Trophoblast cell (in vitro differentiated cells and primary cell): ENCODE measurements around the gene SNX20.

ENCODE experiments used
- DNase-seq, 2 donors: peaks; one replicate each; pipeline ENCODE4 v3.0.0-alpha.2; 2016
- H2AFZ ChIP-seq: 2 replicates; pipeline ENCODE4 v1.6.1; 2013; ENCODE audit warnings: low read length, moderate library complexity, mild to moderate bottlenecking; ENCODE audit not compliant: insufficient read depth, poor library complexity
- H2AK5ac ChIP-seq: 2 replicates; pipeline ENCODE4 v1.6.1; 2013; ENCODE audit warnings: mild to moderate bottlenecking, low read length
- H2BK120ac ChIP-seq: 2 replicates; pipeline ENCODE4 v1.6.1; 2013; ENCODE audit warnings: low read length, mild to moderate bottlenecking, moderate library complexity; ENCODE audit not compliant: insufficient read depth, poor library complexity
- H2BK12ac ChIP-seq: 2 replicates; pipeline ENCODE4 v1.6.1; 2013; ENCODE audit warnings: mild to moderate bottlenecking, low read length, moderate library complexity
- H2BK5ac ChIP-seq: 2 replicates; pipeline ENCODE4 v1.6.1; 2013; ENCODE audit warnings: low read length, low read depth, moderate library complexity, mild to moderate bottlenecking; ENCODE audit not compliant: poor library complexity
- H3K14ac ChIP-seq: 2 replicates; pipeline ENCODE4 v1.6.1; 2013; ENCODE audit warnings: mild to moderate bottlenecking, low read length
- H3K18ac ChIP-seq: 2 replicates; pipeline ENCODE4 v1.6.1; 2013; ENCODE audit warnings: mild to moderate bottlenecking, low read length
- H3K23ac ChIP-seq: 2 replicates; pipeline ENCODE4 v1.6.1; 2013; ENCODE audit warnings: low read length
- H3K27ac ChIP-seq: 2 replicates; pipeline ENCODE4 v1.5.1; 2013; ENCODE audit warnings: low read depth, mild to moderate bottlenecking, inconsistent platforms, low read length, moderate library complexity
- H3K27me3 ChIP-seq: 2 replicates; pipeline ENCODE4 v1.6.1; 2013; ENCODE audit warnings: inconsistent platforms, mild to moderate bottlenecking, low read length, moderate library complexity; ENCODE audit not compliant: insufficient read depth
- H3K36me3 ChIP-seq, 2 experiments: 1 replicate in 1 of 2; 2 replicates in 1 of 2; pipeline ENCODE4 v1.6.1; 2013; ENCODE audit warnings: low read length in 2 of 2, mild to moderate bottlenecking in 2 of 2, moderate library complexity in 1 of 2; ENCODE audit not compliant: insufficient read depth in 2 of 2, control insufficient read depth in 1 of 2
- H3K4ac ChIP-seq: 2 replicates; pipeline ENCODE4 v1.6.1; 2013; ENCODE audit warnings: low read depth, mild to moderate bottlenecking, low read length, moderate library complexity
- H3K4me1 ChIP-seq, 2 experiments: 1 replicate in 1 of 2; 2 replicates in 1 of 2; pipeline ENCODE4 v1.6.1; 2013; ENCODE audit warnings: low read length in 2 of 2, mild to moderate bottlenecking in 2 of 2, moderate library complexity in 1 of 2; ENCODE audit not compliant: insufficient read depth in 2 of 2, control insufficient read depth in 1 of 2
- H3K4me2 ChIP-seq: 2 replicates; pipeline ENCODE4 v1.6.1; 2013; ENCODE audit warnings: inconsistent platforms, mild to moderate bottlenecking, low read length, moderate library complexity
- H3K4me3 ChIP-seq: 2 replicates; pipeline ENCODE4 v1.5.1; 2013; ENCODE audit warnings: mild to moderate bottlenecking, low read depth, low read length, inconsistent platforms
- H3K79me1 ChIP-seq: one replicate; pipeline ENCODE4 v1.6.1; 2013; ENCODE audit warnings: low read length
- H3K79me2 ChIP-seq: 2 replicates; pipeline ENCODE4 v1.6.1; 2013; ENCODE audit warnings: low read length, mild to moderate bottlenecking; ENCODE audit not compliant: control insufficient read depth, insufficient read depth, poor library complexity
- H3K9ac ChIP-seq: 2 replicates; pipeline ENCODE4 v1.6.1; 2013; ENCODE audit warnings: mild to moderate bottlenecking, low read length
- H3K9me3 ChIP-seq: 2 replicates; pipeline ENCODE4 v1.6.1; 2013; ENCODE audit warnings: low read depth, mild to moderate bottlenecking, control low read depth, inconsistent platforms, low read length; ENCODE audit not compliant: insufficient read depth
- H4K12ac ChIP-seq: 2 replicates; pipeline ENCODE4 v1.6.1; 2013; ENCODE audit warnings: low read depth, mild to moderate bottlenecking, low read length, moderate library complexity
- H4K8ac ChIP-seq: 2 replicates; pipeline ENCODE4 v1.6.1; 2013; ENCODE audit warnings: low read depth, mild to moderate bottlenecking, low read length, moderate library complexity
- H4K91ac ChIP-seq: one replicate; pipeline ENCODE4 v1.6.1; 2013; ENCODE audit warnings: low read depth, mild to moderate bottlenecking, low read length, moderate library complexity
- WGBS: extraction: QIAGEN DNeasy Blood & Tissue Kit; methylation state at CpG from one replicate; pipeline ENCODE4 v1.1.7; 2013; ENCODE audit warnings: missing lambda C conversion rate; ENCODE audit not compliant: insufficient read length, insufficient coverage; ENCODE audit errors: extremely low coverage; 5-methylcytosine and 5-hydroxymethylcytosine counted together

SNX20 gene

GRCh38 chr16:50631985-50632576, 49.0 kb downstream of the SNX20 start:
- no peak overlapping the region for H3K27ac ChIP-seq
- H2AK5ac ChIP-seq: no peak overlapping the region
- no peak for DNase-seq
- no peak overlapping the region for H2BK12ac ChIP-seq
- WGBS: no CpG with 5 or more reads among the region's 22 CpGs
- no peaks in the 10 kb centered on the region for H3K79me2 ChIP-seq
- no peak overlapping the region for H4K8ac ChIP-seq
- H3K79me1 ChIP-seq: no peaks in the 10 kb centered on the region
- no peak overlapping the region for H3K23ac ChIP-seq
- no peak overlapping the region for H2AFZ ChIP-seq
- no peak overlapping the region for H4K91ac ChIP-seq
- H3K4ac ChIP-seq: no peak overlapping the region
- no peak overlapping the region for H3K14ac ChIP-seq
- no peak overlapping the region for H3K9ac ChIP-seq
- no peak overlapping the region for H4K12ac ChIP-seq
- no peaks in the 10 kb centered on the region for H3K27me3 ChIP-seq
- H2BK120ac ChIP-seq: no peak overlapping the region
- H2BK5ac ChIP-seq: no peak overlapping the region
- no peak overlapping the region for H3K4me2 ChIP-seq
- H3K4me3 ChIP-seq: no peak overlapping the region
- H3K9me3 ChIP-seq: no peaks in the 10 kb centered on the region
- H3K18ac ChIP-seq: no peak overlapping the region
- no peaks in the 10 kb centered on the region for H3K4me1 ChIP-seq
- peaks cover 2 to 3% of the 10 kb centered on the region in 2 experiments for H3K36me3 ChIP-seq

DNA sequence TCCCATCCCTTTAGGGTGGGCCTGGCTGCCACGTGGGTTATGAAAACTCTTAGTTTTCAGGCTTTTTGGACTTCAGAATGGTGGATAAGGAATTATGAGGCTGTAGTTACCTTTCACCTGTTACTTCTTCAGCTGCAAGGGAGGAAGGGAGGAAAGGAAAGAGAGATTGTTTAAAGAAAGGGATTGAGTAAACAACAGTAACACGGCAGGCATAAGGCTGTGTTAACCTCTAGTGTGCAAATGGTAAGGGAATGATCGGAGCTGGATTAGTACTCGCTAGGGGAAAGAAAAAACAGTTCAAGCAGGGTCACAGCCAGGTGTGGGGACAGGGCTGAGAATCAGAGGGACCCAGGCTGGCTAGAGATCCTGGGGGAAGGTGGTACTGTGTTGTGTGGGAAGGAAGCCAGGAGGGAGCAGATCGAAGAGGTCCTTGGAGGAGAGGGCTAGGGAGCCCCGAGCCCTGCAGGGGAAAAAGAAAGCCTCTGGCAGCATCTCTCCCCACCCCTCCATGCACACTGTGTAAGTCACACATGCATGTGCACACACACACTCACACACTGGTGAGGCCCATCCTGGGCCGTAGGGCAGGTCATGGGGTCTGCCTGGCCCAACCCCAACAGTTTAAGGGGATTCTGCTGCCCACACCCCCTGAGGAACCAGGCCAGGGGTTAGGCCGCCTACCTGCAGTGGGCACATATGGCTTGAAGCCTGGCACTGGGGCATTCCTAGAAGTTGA, 49.7 kb downstream of the SNX20 start:
- Histone ChIP-seq H3K79me2 (no peaks in the 10 kb centered on the region), H4K12ac (no peak overlapping the region), H2BK5ac (no peak overlapping the region), H4K8ac (no peak overlapping the region), H3K4me2 (no peak overlapping the region), H3K4ac (no peak overlapping the region), H3K14ac (no peak overlapping the region), H3K9ac (no peak overlapping the region), H4K91ac (no peak overlapping the region), H3K79me1 (no peaks in the 10 kb centered on the region), H2BK12ac (no peak overlapping the region), H3K27ac (no peak overlapping the region), H3K9me3 (no peaks in the 10 kb centered on the region), H2AFZ (no peak overlapping the region), H3K18ac (no peak overlapping the region), H2AK5ac (no peak overlapping the region), H2BK120ac (no peak overlapping the region), H3K4me3 (no peak overlapping the region), H3K27me3 (no peaks in the 10 kb centered on the region), H3K23ac (no peak overlapping the region), H3K4me1 (no peaks in the 10 kb centered on the region), H3K36me3 (peaks cover 2 to 3% of the 10 kb centered on the region in 2 experiments)
- WGBS: no CpG with 5 or more reads among the region's 8 CpGs
- no peak for DNase-seq

- DNase-seq: no peak
- no CpG with 5 or more reads among the region's 11 CpGs for WGBS
- Histone ChIP-seq H3K4ac (no peak overlapping the region), H3K4me3 (no peak overlapping the region), H3K79me1 (no peaks in the 10 kb centered on the region), H2AK5ac (no peak overlapping the region), H3K9ac (no peak overlapping the region), H2BK12ac (no peak overlapping the region), H3K9me3 (no peaks in the 10 kb centered on the region), H3K14ac (no peak overlapping the region), H4K8ac (no peak overlapping the region), H3K27me3 (no peaks in the 10 kb centered on the region), H2BK120ac (no peak overlapping the region), H3K79me2 (no peaks in the 10 kb centered on the region), H3K27ac (no peak overlapping the region), H4K91ac (no peak overlapping the region), H3K18ac (no peak overlapping the region), H4K12ac (no peak overlapping the region), H2AFZ (no peak overlapping the region), H3K4me1 (no peaks in the 10 kb centered on the region), H3K4me2 (no peak overlapping the region), H3K23ac (no peak overlapping the region), H3K36me3 (peaks cover 2 to 3% of the 10 kb centered on the region in 2 experiments), H2BK5ac (no peak overlapping the region)
Observed at GRCh38 chr16:50630394-50631020, 50.6 kb downstream of the SNX20 start.

DNA sequence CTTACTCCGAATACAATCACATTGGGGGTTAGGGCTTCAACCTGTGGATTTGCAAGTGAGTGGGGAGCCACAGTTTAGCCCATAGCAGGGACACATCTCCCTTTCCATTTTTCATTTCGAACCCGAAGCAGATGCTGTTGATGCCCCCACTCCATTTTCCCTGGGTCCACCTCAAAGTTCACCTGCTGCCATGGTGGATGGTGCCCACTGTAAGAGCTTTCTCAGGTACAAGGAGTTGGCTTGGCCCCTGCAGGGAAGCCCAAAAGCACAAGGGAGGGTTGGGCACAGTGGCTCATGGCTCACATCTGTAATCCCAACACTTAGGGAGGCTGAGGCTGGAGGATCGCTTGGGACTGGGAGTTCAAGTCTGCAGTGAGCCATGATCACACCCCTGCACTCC, 51.8 kb downstream of the SNX20 start:
- Histone ChIP-seq H3K4me3 (no peak overlapping the region), H3K4ac (no peak overlapping the region), H3K4me2 (no peak overlapping the region), H3K4me1 (no peaks in the 10 kb centered on the region), H2AFZ (no peak overlapping the region), H3K14ac (no peak overlapping the region), H2BK5ac (no peak overlapping the region), H3K36me3 (peaks cover 2 to 3% of the 10 kb centered on the region in 2 experiments), H2BK12ac (no peak overlapping the region), H2AK5ac (no peak overlapping the region), H3K9ac (no peak overlapping the region), H3K23ac (no peak overlapping the region), H4K8ac (no peak overlapping the region), H3K79me1 (no peaks in the 10 kb centered on the region), H3K18ac (no peak overlapping the region), H3K79me2 (no peaks in the 10 kb centered on the region), H3K27me3 (no peaks in the 10 kb centered on the region), H2BK120ac (no peak overlapping the region), H3K27ac (no peak overlapping the region), H3K9me3 (no peaks in the 10 kb centered on the region), H4K91ac (no peak overlapping the region), H4K12ac (no peak overlapping the region)
- no peak for DNase-seq
- no CpG with 5 or more reads among the region's 4 CpGs for WGBS
